OCI-M2 (cell line): ENCODE data around the gene E2F7.
"Not testable (repeated sequence)": the region's sequence is repeated elsewhere in the genome, so short reads cannot be mapped to it uniquely, and the experiment has no call there.

ENCODE experiments used
- DNase-seq: peaks from one replicate; lab custom pipeline; 2025; ENCODE audit not compliant: unreplicated experiment; lab: John Stamatoyannopoulos, UW

E2F7 gene, protein sequence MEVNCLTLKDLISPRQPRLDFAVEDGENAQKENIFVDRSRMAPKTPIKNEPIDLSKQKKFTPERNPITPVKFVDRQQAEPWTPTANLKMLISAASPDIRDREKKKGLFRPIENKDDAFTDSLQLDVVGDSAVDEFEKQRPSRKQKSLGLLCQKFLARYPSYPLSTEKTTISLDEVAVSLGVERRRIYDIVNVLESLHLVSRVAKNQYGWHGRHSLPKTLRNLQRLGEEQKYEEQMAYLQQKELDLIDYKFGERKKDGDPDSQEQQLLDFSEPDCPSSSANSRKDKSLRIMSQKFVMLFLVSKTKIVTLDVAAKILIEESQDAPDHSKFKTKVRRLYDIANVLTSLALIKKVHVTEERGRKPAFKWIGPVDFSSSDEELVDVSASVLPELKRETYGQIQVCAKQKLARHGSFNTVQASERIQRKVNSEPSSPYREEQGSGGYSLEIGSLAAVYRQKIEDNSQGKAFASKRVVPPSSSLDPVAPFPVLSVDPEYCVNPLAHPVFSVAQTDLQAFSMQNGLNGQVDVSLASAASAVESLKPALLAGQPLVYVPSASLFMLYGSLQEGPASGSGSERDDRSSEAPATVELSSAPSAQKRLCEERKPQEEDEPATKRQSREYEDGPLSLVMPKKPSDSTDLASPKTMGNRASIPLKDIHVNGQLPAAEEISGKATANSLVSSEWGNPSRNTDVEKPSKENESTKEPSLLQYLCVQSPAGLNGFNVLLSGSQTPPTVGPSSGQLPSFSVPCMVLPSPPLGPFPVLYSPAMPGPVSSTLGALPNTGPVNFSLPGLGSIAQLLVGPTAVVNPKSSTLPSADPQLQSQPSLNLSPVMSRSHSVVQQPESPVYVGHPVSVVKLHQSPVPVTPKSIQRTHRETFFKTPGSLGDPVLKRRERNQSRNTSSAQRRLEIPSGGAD

DNA sequence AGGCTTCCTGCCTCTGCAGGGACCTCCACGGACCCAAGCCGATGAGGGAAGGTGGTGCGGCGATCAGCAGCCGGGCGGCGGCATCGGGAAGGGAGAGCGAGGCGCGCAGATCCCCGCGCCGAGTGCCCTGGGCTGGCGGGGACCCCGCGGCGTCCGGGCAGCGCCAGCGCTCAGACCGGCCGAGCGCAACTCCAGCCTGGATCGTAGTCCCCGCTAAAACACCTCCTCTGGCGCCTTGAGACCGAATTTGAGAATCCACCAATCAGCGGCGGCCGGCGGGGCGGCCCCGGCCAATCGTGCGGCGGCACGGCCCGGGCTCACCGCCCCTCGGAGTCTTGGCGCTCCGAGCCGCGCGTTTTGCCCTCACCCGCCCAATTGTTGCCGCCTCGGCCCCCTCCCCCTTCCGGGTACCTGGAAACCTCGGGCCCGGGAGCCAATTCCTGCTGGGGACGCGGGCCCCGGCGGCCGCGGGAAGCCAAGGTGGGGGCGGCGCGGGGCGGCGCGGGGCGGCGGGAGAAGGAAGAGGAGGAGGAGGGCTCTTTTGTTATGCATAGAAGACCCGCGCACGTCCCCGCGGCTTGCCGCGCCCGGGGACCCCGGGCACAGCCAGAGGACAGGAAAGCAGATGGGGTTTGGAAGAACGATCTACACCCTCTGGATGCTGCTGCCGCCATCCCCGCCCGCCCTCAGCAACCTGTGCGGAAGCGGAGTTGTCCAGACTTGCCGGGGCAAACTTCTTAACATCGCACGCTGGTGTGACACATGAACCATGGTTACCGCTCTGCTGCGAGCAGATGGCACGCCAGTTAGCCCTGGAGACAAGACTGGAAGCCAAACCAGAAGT lies at the start of gene E2F7:
Gene E2F7 (minus strand): TSS at position 209 of the 844 bp plus-strand sequence. CDS start 934 bp downstream, outside the sequence.
- DNase-seq = no peak

DNA sequence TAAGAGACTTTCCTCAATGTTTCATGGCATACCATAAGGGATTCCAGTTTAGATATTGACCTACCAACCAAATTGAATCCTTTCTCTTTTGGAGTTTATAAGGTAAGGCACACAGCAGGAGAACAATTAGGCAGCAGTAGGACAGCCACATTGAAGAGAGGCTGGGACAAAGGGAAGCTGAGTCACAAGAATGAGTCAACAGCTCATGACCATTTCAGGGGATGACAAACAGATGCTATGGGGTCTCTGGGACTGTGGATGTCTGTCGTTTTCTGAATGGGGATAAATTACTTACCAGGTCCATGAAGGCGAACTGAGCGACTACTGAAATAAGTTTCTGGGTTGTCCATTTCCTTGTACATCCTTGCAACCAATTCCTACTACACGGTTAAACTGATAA lies 48.6 kb upstream of the E2F7 start:
- DNase-seq = no peak

GRCh38 chr12:77108707-77109106 lies 43.3 kb upstream of the E2F7 start:
- DNase-seq = no peak

DNA sequence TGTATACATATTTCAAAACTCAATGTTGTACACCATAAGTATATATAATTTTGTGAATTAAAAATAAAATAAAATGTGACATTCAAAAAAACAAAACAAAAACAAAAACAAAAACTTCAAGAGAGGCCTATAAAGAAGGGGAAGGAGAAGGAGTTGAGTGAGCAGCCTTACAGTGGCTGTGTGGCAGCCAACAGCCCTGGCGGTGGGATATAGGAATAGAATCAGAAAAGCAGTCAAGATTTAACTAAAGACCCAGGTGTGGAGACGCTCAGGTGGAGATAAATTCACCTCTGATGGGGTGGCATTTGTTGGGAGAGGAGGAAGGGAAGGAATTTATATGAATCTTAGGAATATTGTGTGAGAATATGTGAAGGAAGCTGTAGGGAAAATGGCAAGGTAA lies 41.8 kb upstream of the E2F7 start:
- DNase-seq = no peak

DNA sequence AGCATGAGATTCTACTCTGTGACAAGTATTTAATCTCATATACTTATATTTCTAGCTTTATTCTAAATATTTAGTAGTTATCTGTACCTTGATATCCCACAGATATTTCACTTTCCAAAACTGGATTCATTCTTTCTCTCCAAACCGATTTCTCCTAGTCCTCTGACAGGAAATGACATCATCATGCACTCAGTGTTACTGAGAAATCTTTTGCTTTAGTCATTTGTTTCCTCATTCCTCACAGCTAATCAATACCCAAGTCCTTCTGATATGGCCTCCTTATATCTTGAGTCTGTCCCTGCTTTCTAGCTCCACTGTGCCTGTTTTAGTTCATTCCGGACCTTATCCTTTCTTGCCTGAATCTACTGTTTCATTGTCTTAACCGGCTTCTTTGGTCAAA lies 39.4 kb upstream of the E2F7 start:
- DNase-seq = no peak

DNA sequence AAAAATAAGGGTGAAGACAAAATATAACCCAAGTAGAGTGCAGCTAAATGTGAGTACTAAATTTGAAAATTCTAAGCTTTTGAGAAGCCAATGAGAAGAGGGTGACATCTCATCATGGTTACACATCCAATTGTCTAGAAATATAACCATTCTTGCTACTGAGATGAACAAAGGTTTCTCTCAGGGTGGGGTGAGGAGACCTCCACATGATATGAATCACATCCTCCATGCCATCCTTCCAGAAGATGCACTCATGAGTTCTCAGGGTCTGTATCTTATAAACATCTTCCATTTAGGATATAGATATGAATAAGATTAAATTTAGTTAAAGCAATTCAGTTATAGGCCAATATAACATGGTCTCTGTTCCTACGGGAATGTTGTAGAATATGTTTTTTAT lies 38.9 kb upstream of the E2F7 start:
- DNase-seq = no peak

DNA sequence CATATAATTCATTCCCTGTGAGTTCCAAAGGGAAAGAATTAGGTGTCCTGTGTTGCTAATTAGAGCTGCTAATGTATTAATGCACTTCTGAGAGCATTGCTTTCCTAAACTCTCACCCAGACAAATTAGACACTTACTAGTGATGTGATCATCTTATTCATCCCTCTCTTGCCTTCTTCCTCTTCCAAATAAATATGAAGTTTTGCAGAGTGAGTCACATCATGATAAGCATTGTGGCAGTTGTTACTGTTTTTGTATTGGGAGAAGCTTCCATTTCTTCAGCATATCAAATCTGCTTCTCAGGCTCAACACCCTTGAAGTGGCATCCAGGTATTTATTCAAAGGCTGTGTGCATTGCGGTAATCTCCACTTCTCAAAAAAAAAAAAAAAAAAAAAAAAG lies 37.3 kb upstream of the E2F7 start:
- no peak for DNase-seq

GRCh38 chr12:77102123-77102522 lies 36.8 kb upstream of the E2F7 start:
- no peak for DNase-seq

- DNase-seq = no peak
These were observed 34.4 kb upstream of the E2F7 start for GRCh38 chr12:77099799-77100198.

GRCh38 chr12:77097846-77098245 lies 32.5 kb upstream of the E2F7 start:
- no peak for DNase-seq

DNA sequence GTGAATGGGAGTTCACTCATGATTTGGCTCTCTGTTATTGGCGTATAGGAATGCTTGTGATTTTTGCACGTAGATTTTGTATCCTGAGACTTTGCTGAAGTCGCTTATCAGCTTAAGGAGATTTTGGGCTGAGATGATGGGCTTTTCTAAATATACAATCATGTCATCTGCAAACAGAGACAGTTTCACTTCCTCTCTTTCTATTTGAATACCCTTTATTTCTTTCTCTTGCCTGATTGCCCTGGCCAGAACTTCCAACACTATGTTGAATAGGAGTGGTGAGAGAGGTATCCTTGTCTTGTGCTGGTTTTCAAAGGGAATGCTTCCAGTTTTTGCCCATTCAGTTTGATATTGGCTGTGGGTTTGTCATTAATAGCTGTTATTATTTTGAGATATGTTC lies 26.9 kb upstream of the E2F7 start:
- DNase-seq = not testable (repeated sequence)

DNA sequence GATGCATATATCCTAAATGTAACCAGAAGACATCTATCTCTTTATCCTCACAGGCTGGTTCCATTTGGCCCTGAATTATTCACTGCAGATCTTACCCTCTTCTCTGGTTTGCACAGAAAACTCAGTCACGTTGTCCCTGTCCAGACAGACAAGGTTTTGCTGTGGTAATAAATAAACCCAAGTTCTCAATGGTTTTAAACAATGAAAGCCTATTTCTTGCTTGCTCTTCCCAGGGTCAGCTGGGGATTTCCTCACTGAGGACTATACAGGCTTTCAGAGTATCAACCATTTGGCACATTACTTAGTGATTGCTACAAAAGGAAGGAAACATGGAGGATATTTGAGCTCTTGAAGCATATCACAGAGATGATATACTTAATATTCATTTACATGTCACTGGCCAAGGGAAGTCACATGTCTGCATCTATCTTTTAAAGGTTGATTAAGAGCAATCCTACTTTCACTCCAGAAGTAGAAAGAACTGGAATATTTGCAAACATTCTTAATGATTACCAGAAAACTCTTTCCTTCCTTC lies 24.4 kb upstream of the E2F7 start:
- DNase-seq = no peak

GRCh38 chr12:77087427-77087826 lies 22.1 kb upstream of the E2F7 start:
- no peak for DNase-seq

- DNase-seq = no peak
These were observed 16.7 kb upstream of the E2F7 start for GRCh38 chr12:77082021-77082420.

GRCh38 chr12:77079631-77080030 lies 14.3 kb upstream of the E2F7 start:
- DNase-seq = no peak

- DNase-seq = no peak
These were observed 12.9 kb upstream of the E2F7 start for GRCh38 chr12:77078231-77078630.

DNA sequence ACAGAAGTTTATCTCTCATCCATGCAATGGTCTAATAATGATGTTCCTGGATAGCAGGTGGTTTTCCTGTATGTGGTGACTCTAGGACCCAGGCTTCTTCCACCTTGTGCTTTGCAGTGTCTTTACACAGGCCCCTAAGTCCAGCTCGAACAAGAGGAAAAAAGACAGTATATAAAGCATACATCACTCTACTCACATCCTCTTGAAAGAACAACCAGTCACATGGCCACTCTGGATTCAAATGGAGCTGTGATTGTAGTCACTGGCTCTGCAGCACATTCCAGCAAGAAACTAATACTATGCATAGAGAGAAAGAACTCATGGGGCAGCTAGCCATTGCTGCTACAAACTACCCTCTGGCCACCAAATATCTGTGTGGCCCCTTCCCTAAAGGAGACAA lies 11.5 kb upstream of the E2F7 start:
- DNase-seq = no peak

DNA sequence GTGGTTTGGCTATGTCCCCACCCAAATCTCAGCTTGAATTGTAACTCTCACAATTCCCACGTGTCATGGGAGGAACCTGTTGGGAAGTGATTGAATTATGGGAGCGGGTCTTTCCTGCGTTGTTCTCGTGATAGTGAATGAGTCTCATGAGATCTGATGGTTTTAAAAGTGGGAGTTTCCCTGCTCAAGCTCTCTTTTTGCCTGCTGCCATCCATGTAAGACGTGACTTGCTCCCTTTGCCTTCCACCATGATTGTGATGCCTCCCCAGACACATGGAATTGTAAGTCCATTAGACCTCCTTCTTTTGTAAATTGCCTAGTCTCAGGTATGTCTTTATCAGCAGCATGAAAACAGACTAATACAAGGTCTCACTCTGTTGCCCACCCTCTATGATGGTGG lies 8.5 kb upstream of the E2F7 start:
- DNase-seq = not testable (repeated sequence)

- no peak for DNase-seq
These were observed 7.6 kb upstream of the E2F7 start for GRCh38 chr12:77072833-77073495.

DNA sequence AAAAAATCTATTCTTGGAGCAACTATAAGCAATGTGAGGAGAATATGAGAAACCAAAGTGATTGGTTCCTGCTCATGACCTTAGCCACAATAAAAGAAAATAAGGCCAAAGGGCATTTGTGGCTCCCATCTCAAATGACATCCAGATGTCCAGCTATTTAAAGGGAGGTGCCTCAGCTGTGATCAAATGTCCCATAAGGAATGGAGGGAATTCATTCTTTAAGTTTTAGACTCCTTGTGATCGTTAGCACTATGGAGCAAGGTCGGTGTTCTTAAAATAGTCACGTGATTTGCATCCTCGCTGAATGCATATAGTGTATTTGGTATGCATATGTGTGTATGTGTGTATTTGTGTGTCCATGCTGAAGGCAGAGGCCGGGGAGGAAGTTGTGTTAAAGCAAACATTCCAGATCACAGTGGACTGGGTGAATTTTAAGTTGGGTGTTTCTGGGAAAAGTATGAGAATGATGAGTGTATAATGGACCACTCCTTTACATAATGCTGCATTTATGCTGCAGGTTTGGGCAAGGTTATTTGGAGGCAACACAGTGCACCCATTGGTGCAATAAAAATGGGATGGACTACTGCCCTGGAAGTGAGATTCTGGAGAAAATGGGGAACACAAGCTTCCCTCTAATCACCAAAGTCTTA lies 5.6 kb upstream of the E2F7 start:
- no peak for DNase-seq
